ENCODE measurements around the gene NCSTN.

Gene NCSTN

GRCh38 chr1:160407839-160408801, 64.9 kb downstream of the NCSTN start:
- DNase-seq: no peak

Data from CD4-positive, alpha-beta T cell treated with Interleukin-12 subunit alpha and Interleukin-12 subunit beta, for 1 hour (primary cell).